GM23338 (cell line): ENCODE results near the gene NPFF.

Experiments
- CREB1 ChIP-seq: fragments of 250-450 bp; sonication (Bioruptor Pico); IDR thresholded peaks from 2 replicates; pipeline ENCODE4 v1.5.0; 2020; ENCODE audit warnings: low read depth, mild to moderate bottlenecking, moderate library complexity
- EZH2 ChIP-seq: fragments of 200-600 bp; sonication (generic); IDR thresholded peaks from one replicate; pipeline ENCODE4 v1.8.0; 2017; ENCODE audit warnings: antibody characterized with exemption, mild to moderate bottlenecking, low read depth; ENCODE audit not compliant: unreplicated experiment
- NANOG ChIP-seq: IDR thresholded peaks from 2 replicates; pipeline ENCODE4 v1.6.1; 2016; ENCODE audit warnings: antibody characterized with exemption, borderline replicate concordance
- POLR2AphosphoS5 ChIP-seq: IDR thresholded peaks from 2 replicates; pipeline ENCODE4 v1.6.1; 2016; ENCODE audit warnings: antibody characterized with exemption, low read depth
- REST ChIP-seq: IDR thresholded peaks from one replicate; pipeline ENCODE4 v1.6.1; 2018; ENCODE audit warnings: antibody characterized with exemption; ENCODE audit not compliant: unreplicated experiment
- TF ChIP-seq, protein P1 (sequence below), 2 experiments: fragments of 200-600 bp in 1 of 2; sonication (generic) in 1 of 2; conservative IDR thresholded peaks; 2 replicates each; pipeline versions ENCODE4 v1.5.1 to v1.6.1; 2016 to 2017; ENCODE audit warnings: antibody characterized with exemption in 2 of 2, low read depth in 2 of 2, mild to moderate bottlenecking in 2 of 2, moderate library complexity in 1 of 2
- TF ChIP-seq, protein P2 (sequence below): IDR thresholded peaks from 2 replicates; pipeline ENCODE4 v1.6.1; 2016; ENCODE audit warnings: antibody characterized with exemption

DNA sequence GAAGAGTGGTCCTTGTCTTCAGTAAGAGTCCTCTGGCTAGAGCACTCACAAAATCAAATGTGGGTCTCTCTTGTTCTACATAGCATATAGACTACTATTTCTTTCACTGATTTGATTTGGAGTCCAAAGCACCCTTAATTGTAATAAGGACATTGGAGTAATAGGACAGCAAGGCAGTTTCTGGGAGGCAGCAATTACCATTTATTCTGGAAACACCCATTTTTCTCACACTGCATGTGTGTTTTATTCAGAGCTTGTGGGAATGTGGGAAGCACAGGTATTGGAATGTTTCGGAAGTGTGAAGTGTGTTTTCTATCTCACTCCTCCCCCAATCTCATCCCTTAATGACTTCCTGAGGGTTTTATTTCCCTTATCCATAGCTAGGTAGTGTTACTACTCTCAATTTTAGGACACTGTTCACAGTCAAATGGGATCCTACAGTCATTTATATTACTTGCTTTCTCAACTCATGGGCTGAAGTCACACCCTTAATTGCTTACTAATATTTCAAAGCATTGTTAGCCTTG lies 35.2 kb downstream of the NPFF start:
- TF ChIP-seq, protein P1, sequence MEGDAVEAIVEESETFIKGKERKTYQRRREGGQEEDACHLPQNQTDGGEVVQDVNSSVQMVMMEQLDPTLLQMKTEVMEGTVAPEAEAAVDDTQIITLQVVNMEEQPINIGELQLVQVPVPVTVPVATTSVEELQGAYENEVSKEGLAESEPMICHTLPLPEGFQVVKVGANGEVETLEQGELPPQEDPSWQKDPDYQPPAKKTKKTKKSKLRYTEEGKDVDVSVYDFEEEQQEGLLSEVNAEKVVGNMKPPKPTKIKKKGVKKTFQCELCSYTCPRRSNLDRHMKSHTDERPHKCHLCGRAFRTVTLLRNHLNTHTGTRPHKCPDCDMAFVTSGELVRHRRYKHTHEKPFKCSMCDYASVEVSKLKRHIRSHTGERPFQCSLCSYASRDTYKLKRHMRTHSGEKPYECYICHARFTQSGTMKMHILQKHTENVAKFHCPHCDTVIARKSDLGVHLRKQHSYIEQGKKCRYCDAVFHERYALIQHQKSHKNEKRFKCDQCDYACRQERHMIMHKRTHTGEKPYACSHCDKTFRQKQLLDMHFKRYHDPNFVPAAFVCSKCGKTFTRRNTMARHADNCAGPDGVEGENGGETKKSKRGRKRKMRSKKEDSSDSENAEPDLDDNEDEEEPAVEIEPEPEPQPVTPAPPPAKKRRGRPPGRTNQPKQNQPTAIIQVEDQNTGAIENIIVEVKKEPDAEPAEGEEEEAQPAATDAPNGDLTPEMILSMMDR (conservative IDR thresholded peaks at IDR 0.05; ENCODE audit: low read depth in 2 of 2) = no peak
- TF ChIP-seq, protein P2, sequence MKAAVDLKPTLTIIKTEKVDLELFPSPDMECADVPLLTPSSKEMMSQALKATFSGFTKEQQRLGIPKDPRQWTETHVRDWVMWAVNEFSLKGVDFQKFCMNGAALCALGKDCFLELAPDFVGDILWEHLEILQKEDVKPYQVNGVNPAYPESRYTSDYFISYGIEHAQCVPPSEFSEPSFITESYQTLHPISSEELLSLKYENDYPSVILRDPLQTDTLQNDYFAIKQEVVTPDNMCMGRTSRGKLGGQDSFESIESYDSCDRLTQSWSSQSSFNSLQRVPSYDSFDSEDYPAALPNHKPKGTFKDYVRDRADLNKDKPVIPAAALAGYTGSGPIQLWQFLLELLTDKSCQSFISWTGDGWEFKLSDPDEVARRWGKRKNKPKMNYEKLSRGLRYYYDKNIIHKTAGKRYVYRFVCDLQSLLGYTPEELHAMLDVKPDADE = no peak
- no peak for TF ChIP-seq REST
- TF ChIP-seq EZH2 = no peak
- TF ChIP-seq POLR2AphosphoS5 = no peak
- no peak for TF ChIP-seq NANOG
- no peak for TF ChIP-seq CREB1 (CRISPR knock-in tag)
